Cerebellar nuclear complex (tissue), 1 donor: Measurements from ENCODE around the gene PISD.
A peak's percentile ranks its signal among the peaks of the same experiment; 100 is the strongest.

Experiments used
- DNase-seq, 2 experiments: peaks; one replicate each; lab custom pipeline; 2025; lab: John Stamatoyannopoulos, UW

Gene PISD

DNA sequence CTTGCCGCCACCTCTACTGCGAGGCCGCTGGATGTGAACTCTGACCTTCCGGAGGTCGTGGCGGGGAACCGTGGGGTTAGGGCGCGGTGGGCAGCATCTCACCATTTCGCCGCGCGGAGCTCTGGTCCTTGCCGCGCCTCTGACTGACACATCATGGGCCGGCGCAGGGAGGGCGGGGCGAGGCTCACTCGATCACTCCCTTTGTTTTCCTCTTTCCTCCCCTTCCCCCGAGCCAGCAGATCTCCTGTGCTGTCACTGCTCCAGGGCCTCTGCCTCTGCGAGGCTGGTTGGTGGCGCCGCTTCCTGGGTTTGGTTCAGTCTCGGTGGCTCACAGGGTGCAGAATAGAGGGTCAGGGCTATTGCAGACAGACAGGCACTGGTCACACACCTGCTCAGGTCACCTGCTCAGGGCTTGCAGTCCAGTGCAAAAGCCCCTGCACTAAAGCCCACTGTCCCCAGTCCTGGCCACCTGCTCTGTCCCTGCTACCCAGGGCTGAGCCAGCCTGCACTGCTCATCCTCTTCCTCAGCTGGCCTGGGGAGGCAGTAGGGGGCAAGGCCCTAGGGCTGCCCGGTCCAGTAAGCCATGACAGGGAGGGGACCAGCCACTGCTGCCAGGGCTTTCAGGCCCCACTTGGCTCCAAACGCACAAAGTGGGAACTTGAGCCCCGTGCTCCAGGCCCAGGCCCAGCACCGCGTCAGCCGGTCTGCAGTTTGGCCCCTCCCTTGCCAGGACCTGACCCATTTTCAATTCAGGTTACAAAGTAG lies 36.2 kb downstream of the PISD start:
- peak; percentile 73 to 79 for DNase-seq

DNA sequence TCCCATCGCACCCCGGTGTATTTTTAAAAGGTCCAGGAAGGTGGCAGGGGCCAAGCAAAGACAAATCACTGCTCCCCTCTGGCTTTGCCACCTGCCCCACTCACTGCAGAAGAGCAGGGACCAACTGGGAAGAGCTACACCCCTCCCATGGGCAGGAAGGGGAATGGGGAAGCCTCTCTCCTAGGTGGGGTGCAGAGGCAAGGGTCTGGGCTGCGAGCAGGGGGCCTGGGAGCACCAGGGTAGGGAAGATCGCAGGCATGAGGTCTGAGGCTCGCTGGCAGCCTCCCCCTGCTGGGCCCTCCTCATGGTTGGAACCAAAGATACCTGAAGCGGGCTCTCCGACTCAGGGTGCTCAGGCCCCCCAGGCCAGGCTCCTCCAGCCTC lies 36.8 kb downstream of the PISD start:
- no peak for DNase-seq

DNA sequence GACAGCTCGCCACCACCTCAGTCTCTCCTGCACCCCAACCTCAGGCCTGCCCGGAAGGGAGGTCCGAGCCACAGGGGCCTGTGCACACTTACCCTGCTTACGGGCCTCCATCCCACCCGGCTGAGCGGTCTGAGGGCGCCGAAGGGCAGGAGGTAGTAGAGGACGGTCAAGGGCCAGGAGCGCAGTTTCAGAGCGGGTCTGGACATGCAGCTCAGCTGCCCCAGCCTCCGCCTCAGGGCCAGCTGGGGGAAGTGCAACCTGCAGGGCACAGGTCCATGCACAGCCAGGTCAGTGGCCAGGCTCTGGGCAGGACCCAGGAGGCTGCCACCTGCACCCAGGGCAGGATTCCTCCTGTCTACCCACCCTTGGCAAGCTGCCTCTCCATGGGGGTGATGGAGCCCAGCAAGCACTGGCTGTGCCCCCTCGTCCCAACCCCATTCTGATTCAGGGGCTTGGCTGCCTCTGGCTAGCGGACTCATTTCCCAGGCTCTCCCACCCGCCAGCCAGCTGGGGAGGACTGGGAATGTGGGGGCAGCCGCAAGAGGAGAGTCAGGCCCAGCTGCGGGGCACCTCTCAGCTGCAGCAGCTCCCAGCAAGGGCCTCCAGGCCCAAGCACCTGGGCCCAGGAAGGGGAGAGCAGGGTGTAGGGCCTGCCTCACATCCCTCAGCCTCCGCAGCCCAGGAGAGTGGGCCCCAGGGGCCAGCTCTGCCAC lies 38.3 kb downstream of the PISD start:
- DNase-seq = no peak

DNA sequence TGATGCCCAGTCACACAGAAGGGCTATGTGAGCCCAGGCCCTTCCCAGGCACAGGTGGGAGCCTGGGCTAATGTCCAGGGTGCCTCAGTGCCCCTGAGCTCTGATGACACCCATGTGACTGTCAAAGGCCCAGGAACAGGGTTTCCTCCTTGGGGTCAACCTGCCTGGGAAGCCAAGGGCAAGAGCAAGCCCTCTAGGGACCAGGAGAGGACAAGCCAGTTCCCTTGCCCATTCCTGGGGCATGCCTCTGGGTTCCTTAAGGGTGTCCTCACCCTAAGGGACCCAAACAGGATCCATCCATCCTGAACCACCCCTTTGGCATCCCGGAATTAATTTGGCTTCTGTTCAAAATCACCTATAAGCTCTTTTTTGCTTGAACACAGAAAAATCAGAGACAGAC lies 39.0 kb downstream of the PISD start:
- no peak for DNase-seq

DNA sequence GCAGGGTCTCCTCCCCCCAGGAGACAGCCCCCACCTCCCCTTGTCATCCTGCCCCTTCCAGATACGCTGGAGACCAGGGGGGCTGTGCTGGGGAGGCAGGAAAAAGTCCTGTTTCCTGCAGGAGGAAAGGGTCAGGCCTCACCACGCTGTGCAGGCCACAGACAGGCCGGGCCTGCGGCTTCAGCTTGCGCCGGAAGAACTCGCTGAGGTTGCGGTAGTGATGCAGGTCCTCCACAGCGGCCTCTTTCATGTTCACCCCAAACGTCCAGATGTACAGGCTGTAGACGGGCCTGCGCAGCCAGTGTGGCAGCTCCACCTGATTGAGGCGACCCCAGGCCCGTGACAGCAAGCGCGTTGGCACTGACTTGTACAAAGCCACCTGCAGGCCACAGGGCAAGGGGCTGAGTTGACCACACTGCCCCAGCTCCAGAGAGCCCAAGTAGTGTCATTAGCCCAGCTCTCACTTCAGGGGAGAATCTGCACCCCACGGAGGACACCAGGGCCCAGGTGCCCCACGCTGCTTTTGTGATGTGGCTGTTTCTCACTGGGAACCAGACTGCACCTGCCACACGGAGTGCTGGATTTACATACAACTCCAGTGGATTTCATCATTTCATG lies 40.4 kb downstream of the PISD start:
- DNase-seq = no peak

DNA sequence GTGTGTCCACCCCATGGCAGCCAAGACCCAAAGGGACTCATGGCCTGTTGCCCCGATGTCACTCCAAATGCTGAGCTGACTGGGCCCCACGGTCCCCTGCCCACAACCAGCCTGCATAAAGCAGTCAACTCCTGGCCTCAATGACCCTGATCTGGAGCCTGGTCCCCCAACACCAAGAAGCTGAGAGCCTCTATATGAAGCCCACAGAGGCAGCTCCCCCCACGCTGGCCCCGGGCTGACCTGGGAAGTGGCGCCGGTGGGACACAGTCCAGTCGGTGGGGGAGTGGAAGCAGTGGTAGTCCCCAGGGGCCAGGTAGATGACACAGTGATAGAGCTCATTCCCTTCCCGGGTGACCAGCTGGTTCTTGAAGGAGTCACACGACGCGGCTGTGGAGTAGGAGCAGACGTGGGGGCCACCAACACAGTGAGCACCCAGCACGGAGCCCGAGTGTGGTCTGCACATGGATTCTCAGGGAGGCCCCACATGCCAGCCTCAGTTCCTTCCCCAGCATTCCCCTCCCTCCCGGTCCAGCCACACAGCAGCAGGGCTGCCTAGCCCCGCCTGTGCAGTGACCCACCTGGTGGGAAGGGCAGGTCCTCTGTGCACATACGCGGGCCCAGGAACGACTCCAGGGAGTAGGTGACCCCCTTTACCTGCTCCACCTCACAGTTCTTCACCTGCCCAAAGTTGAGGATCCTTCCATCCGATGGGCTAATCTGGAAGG lies 41.1 kb downstream of the PISD start:
- no peak for DNase-seq

DNA sequence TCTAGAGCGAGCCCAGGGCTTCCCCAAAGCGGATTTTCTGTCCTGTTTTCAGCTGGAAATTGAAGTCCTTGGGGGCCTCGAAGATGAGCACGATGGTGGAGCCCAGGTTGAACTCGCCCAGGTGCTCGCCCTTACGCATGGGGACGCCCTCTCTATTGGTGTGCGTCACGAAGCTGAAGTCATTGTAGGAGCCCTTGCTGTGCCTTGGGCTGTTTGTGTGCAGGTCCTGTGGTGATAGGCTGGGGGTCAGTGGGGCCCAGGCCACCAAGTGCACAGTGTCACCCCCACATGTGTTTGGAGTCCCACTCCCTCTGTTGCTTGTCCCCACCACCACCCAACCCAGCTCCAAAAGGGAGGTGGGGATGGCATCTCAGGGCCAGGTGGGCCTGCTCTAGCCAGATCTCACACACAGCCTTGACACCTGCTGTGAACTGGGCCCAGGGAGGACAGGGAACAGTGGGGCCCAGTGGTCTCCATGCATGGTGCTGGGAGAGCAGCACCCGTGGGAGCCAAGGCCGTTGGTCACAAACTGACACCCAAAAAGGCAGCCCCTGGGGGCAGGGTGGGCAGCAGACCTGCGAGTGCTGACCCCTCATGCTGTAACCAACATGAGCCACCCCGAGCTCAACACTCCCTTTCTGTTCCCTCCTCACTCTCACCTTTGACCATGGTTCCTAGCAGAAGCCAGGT lies 42.3 kb downstream of the PISD start:
- DNase-seq = no peak

DNA sequence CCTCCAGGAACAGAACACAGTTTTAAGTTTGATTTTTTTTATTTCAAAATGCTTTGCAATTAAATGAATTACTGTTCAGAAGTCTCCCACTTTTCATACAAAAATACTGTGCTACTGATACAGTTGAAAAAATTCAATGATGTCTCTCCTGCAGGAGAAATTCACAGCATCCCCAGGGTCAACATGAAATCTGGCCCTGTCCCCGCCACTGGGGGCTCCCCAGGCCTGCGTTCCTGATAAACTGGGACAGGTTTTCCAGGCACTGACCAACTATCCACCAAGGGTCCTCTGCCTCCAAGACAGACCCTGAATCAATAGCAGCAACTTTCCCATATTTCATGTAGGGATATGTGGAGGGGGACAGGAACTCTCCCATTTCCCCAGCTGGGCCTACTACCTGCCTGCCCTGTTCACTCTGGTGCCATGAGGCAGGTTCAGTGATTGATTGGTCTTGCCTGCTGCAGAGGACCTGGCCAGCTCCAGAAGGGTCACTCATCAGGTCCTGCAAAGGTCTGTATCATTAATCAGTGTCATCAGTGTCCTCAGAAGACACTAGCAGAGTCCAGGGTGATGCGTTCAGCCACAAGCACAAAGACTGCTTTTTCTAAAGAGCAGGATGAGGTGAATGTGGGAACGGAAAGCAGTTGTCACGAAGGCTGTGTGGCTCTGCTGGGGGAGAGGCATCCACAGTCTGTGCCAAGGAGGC lies 43.4 kb downstream of the PISD start:
- DNase-seq = no peak

DNA sequence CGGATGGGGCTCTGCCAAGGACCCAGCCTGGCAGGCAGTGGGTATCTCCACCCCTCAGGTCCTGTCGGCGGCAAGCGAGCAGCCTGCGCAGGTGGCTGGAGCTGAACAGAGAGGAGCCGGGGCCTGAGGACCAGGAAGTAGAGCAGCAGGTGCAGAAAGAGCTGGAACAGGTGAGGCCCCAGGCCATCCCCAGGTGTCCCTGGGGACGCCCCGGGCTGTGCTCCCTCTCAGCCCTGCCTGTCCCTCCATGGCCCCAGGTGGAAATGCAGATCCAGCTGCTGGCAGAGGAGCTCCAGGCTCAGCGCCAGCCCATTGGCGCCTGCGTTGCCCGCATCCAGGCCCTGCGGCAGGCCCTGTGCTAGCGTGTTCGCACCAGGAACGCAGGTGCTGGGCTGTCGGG lies 44.0 kb downstream of the PISD start:
- DNase-seq = no peak

DNA sequence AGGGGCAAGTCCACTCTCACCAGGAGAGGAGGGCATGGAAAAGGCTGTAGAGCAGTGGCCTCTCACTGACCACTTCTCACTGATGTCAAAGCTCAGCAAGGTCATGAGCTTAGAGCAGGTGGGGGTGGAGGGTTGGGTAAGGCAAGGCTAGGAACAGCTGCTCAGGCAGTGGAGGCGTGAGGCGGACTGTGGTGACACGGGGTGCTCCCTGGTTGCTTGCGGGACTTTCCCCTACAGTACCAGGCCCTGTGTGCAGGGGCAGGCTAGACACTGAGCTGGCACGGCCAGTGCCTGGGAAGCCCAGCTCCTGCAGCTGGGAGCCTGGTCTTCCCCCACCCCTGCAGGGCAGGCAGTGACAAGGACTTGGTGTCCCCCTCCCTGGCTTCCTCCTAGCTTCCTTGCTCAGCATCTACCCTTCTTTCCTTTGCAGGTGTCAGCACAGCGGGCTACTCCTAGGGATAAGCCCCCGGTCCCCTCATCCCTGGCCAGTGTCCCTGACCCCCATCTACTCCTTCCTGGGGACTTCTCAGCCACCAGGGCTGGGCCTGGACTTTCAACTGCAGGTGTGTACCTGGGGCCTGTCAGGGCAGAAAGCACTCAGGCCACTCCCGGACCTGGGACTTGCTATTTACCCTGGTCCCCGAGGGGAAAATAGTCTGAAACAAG lies 45.6 kb downstream of the PISD start:
- DNase-seq = no peak

DNA sequence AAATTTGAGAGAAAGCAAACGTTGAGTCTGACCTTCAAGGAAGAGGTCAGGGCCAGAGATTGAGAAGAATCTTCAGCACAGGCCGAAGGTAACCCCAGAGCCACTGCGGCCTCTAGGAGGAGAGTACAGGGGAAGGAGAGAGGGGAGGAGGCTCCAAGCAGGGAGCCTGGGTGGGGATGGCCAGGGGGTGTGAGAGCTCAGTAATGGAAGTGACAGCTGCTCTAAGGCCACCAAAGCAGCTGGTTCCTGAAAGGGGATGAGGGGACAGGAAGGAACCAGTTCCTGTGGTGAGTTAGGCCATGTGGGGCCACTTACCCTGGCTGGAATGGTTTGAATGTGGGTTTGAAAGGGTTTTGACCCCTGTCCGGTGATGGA lies 46.1 kb downstream of the PISD start:
- no peak for DNase-seq

DNA sequence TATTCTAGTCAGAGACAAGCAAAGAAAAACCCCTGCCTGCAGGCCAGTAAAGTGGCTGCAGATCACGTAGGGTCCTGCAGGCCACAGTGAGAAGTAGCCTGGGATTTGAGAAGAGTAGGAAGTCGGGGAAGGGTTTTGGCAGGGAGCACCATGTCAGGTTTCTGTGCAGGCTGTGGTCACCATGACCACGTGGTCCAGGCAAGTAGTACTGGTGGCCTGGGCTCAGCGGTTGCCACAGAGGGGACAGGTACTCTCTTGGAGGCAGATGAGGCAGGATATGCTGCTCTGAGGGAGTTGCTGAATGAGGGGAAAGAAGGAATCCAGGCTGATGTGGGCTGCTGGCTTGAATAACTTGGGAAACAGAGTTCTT lies 46.5 kb downstream of the PISD start:
- DNase-seq = no peak

DNA sequence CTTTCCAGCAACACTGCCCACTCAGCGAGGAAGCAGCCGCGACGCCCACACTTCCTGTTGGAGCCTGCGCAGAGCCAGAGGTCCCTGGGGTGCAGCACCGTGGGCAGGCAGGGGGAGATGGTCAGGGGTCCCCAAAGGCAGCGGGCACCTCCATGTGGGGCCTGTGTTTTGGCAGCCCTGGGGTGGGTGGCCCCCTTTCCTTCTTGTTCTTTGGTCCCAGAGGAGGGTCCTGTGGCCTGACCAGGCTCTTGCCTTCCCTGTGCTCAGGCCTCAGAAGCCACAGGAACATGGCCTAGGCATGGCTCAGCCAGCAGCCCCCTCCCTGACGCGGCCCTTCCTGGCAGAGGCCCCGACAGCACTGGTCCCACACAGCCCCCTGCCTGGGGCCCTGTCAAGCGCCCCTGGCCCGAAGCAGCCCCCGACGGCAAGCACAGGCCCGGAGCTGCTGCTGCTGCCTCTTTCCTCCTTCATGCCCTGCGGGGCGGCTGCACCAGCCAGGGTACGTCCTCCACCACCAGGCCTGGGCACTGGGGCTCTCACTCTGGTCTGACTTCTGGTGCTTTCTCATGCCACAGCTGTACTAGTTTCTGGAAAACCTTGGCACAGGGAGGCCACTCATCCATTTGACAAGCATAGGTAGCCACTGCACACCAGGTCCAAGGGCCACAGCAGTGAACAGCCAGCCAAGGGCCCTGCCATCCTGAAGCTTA lies 47.1 kb downstream of the PISD start:
- DNase-seq = no peak

DNA sequence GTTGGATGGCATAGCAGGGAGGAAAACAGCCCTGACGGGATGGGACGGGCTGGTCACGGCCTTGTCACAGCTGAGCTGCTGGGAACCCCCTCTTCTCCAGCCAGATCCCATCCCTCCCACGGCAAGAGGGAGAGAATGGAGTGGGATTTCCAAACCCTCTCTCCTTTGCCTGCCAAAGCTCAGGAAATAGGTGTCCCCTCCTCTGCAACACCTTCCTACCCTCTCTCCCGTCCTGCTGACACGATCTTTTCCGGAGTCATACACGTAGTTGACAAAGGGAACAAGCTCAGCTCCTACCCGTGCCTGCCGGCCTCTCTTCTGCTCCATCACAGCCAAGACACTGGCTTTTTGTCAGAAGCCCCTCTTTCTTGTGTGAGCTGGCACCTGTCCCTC lies 48.1 kb downstream of the PISD start:
- no peak for DNase-seq

DNA sequence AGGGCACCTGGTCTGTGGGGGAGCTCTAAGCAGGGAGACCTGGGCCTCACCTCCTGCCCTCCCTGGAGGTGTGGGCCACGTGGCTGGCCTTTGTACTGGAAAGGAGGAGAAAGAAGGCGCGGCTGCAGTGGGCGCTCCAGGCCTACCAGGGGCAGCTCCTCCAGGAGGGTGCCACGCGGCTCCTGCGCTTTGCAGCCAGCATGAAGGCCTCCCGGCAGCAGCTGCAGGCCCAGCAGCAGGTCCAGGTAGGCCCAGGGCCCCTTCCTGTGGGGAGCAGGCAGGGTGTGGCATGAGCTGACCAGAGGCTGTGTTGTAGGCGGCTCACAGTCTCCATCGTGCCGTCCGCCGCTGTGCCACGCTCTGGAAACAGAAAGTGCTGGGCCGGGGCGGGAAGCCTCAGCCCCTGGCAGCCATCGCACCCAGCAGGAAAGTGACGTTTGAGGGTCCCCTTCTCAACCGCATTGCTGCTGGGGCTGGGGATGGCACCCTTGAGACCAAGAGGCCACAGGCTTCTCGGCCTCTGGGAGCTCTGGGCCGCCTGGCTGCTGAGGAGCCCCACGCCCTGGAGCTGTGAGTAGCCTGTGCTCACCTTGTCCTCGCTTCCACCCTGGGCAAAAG lies 48.6 kb downstream of the PISD start:
- no peak for DNase-seq

DNA sequence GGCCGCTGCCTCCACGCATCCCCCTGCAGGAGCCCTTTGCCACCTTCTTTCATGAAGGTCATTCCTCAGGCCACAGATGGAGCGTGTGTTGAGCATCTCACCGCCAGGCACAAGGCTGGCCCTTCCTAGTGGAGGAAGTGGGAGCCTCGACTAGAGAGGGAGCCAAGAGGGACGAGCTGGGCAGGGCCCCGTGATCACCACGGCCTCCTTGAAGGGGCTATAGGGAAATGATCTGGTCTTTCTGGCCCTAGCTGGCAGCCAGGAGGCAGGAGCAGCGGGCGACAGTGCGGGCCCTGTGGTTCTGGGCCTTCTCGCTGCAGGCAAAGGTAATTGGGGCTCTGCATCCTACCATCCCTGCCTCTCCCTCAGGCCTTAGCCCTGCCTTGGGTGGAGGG lies 49.1 kb downstream of the PISD start:
- DNase-seq = no peak

DNA sequence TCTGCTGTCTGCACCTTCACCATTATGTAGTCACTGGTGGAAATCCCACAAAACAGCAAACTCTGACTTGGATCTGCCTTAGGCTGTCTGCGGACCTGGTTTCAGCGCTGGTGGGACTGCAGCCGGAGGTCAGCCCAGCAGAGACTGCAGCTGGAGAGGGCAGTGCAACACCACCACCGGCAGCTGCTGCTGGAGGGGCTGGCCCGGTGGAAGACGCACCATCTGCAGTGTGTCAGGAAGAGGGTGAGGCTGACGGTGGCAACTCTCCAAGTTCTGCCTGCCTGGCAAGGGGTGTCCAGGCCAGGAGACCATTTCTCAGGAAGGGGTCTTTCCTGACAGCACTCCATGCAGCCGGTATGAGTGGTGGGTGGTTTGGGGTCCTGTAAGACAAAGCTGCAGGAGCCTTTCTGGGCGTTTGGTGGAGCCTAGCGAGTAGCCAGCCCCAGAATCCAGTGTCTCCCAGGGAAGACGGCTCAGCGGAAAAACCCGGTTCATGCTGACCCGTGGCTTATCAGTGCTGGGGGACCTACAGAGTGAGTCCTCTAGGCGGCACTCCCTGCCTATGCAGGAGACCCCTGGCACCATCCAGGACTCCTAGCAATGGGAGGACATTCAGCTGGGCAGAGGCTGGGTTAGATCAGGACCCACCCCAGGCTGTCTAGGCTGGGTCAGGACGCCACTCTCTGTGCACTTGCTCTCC lies 50.8 kb downstream of the PISD start:
- no peak for DNase-seq

DNA sequence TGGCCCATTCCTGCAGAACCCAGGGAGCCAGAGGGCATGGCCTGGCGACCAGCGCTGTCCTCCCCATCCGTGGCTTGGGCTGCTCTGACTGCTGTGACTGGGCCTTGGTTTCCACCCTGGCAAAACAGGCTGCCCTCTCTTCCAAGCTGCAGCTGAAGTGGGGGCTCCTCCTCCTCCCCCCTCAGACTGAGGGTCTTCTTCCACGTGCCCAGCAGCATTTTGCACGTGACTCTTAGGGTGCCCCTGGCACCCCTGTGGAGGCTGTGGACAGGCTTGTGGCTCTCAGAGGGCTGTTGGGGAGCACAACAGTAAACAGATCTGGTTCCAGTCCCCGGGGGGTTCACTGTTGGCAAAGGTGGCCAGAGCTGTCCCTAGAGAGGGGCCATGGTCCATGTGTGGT lies 51.4 kb downstream of the PISD start:
- DNase-seq = no peak

DNA sequence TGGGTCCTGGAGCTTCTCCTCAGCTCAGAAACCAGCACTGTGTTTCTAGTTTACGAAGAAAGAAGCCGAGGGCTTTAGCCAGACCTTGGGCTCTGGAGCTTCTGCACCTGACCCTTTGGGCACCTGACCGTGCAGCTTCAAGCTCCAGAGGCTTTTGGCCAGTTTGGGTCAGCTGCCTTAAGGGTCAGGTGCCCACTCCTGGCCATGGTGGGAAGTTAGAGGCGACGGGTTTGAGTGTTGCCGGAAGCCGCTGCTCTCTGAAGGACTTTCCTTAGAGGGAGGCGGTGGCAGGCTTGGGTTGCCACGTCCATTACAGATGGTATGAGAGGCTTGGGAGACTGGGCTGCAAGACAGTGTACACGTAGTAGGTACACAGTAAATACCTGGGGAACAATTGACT lies 52.3 kb downstream of the PISD start:
- DNase-seq = no peak
